Uterus (tissue), 2 donors: ENCODE measurements around the gene ACKR3.

Source experiments
- CTCF ChIP-seq, 4 experiments: fragments of 200-600 bp in 2 of 4; fragments of 450-650 bp in 2 of 4; sonication (generic) in 2 of 4; IDR thresholded peaks; one replicate each; pipeline ENCODE4 v1.5.1; 2016 to 2019; ENCODE audit warnings: antibody characterized with exemption in 4 of 4, mild to moderate bottlenecking in 2 of 4, moderate library complexity in 1 of 4
- POLR2A ChIP-seq, 2 donors: fragments of 450-650 bp; IDR thresholded peaks; one replicate each; pipeline ENCODE4 v1.6.1; 2016; ENCODE audit warnings: antibody characterized with exemption in 2 of 2, mild to moderate bottlenecking in 1 of 2, moderate library complexity in 1 of 2

- no peak for TF ChIP-seq CTCF (IDR thresholded peaks at IDR 0.05)
- no peak for TF ChIP-seq POLR2A (IDR thresholded peaks at IDR 0.05)
These were observed 5.9 kb downstream of the ACKR3 start for GRCh38 chr2:236575510-236575909.
